Measurements from ENCODE around the gene FCRL6.

FCRL6 gene

GRCh38 chr1:159832309-159832708 is 30.1 kb downstream of the FCRL6 start:
- H3K9ac ChIP-seq (ENCODE audit: low read length), result no peak overlapping the region
- no peaks in the 10 kb centered on the region for H3K36me3 ChIP-seq (ENCODE audit: low read length)
- no peak overlapping the region for H3K27ac ChIP-seq (ENCODE audit: low read depth, low read length)
- no peaks in the 10 kb centered on the region for H3K9me2 ChIP-seq (replicated peaks; ENCODE audit: insufficient read depth, low read length)
- TF ChIP-seq, protein P1, sequence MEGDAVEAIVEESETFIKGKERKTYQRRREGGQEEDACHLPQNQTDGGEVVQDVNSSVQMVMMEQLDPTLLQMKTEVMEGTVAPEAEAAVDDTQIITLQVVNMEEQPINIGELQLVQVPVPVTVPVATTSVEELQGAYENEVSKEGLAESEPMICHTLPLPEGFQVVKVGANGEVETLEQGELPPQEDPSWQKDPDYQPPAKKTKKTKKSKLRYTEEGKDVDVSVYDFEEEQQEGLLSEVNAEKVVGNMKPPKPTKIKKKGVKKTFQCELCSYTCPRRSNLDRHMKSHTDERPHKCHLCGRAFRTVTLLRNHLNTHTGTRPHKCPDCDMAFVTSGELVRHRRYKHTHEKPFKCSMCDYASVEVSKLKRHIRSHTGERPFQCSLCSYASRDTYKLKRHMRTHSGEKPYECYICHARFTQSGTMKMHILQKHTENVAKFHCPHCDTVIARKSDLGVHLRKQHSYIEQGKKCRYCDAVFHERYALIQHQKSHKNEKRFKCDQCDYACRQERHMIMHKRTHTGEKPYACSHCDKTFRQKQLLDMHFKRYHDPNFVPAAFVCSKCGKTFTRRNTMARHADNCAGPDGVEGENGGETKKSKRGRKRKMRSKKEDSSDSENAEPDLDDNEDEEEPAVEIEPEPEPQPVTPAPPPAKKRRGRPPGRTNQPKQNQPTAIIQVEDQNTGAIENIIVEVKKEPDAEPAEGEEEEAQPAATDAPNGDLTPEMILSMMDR (IDR thresholded peaks at IDR 0.05; ENCODE audit: insufficient read depth, low read length, poor library complexity, severe bottlenecking), result no peak
- TF ChIP-seq EZH2phosphoT487 (conservative IDR thresholded peaks at IDR 0.05; ENCODE audit: low read length), result no peak
- H3K27me3 ChIP-seq (ENCODE audit: low read length), result no peaks in the 10 kb centered on the region
- no peak overlapping the region for H2AFZ ChIP-seq (ENCODE audit: low read depth, low read length, severe bottlenecking)
- H4K20me1 ChIP-seq (ENCODE audit: low read depth, low read length), result no peaks in the 10 kb centered on the region
- no peak overlapping the region for H3K4me2 ChIP-seq (ENCODE audit: low read depth, low read length, poor library complexity, severe bottlenecking)
- H3K4me3 ChIP-seq (ENCODE audit: insufficient read depth, low read length, poor library complexity, severe bottlenecking), result no peak overlapping the region
- H3K79me2 ChIP-seq (ENCODE audit: insufficient read depth, low read length), result no peaks in the 10 kb centered on the region
- no peaks in the 10 kb centered on the region for H3K9me3 ChIP-seq (ENCODE audit: insufficient read depth, low read length)
- H3F3A ChIP-seq (ENCODE audit: insufficient read depth), result no peaks in the 10 kb centered on the region

- H3K27me3 ChIP-seq (ENCODE audit: low read length), result no peaks in the 10 kb centered on the region
- no peak overlapping the region for H3K4me2 ChIP-seq (ENCODE audit: low read depth, low read length, poor library complexity, severe bottlenecking)
- no peaks in the 10 kb centered on the region for H4K20me1 ChIP-seq (ENCODE audit: low read depth, low read length)
Measured at GRCh38 chr1:159835356-159835755, 33.2 kb downstream of the FCRL6 start.

DNA sequence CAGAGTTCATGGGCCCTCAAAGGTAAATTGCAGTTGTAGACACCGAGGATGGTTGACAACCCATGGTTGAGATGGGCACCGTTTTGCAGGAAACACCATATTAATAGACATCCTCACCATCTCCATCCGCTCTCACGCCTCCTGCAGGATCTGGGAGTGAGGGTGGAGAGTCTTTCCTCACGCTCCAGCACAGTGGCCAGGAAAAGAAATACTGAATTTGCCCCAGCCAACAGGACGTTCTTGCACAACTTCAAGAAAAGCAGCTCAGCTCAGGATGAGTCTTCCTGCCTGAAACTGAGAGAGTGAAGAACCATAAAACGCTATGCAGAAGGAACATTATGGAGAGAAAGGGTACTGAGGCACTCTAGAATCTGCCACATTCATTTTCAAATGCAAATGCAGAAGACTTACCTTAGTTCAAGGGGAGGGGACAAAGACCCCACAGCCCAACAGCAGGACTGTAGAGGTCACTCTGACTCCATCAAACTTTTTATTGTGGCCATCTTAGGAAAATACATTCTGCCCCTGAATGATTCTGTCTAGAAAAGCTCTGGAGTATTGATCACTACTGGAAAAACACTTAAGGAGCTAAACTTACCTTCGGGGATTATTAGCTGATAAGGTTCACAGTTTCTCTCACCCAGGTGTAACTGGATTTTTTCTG is 33.8 kb downstream of the FCRL6 start:
- Histone ChIP-seq H3K27ac (ENCODE audit: low read depth, low read length) (no peak overlapping the region), H3K9me2 (replicated peaks; ENCODE audit: insufficient read depth, low read length) (no peaks in the 10 kb centered on the region), H3K4me3 (ENCODE audit: insufficient read depth, low read length, poor library complexity, severe bottlenecking) (no peak overlapping the region), H3K79me2 (ENCODE audit: insufficient read depth, low read length) (no peaks in the 10 kb centered on the region), H4K20me1 (ENCODE audit: low read depth, low read length) (no peaks in the 10 kb centered on the region), H2AFZ (ENCODE audit: low read depth, low read length, severe bottlenecking) (no peak overlapping the region), H3K4me2 (ENCODE audit: low read depth, low read length, poor library complexity, severe bottlenecking) (no peak overlapping the region), H3F3A (ENCODE audit: insufficient read depth) (no peaks in the 10 kb centered on the region), H3K27me3 (ENCODE audit: low read length) (no peaks in the 10 kb centered on the region), H3K9me3 (ENCODE audit: insufficient read depth, low read length) (no peaks in the 10 kb centered on the region), H3K9ac (ENCODE audit: low read length) (no peak overlapping the region), H3K36me3 (ENCODE audit: low read length) (no peaks in the 10 kb centered on the region)
- TF ChIP-seq EZH2phosphoT487 (conservative IDR thresholded peaks at IDR 0.05; ENCODE audit: low read length), result no peak
- TF ChIP-seq, protein P1 (IDR thresholded peaks at IDR 0.05; ENCODE audit: insufficient read depth, low read length, poor library complexity, severe bottlenecking), result no peak

More at GRCh38 chr1:159835356-159835755, 33.2 kb downstream of the FCRL6 start:
- no peak overlapping the region for H3K27ac ChIP-seq (ENCODE audit: low read depth, low read length)
- no peaks in the 10 kb centered on the region for H3F3A ChIP-seq (ENCODE audit: insufficient read depth)
- H3K36me3 ChIP-seq (ENCODE audit: low read length), result no peaks in the 10 kb centered on the region
- no peaks in the 10 kb centered on the region for H3K9me3 ChIP-seq (ENCODE audit: insufficient read depth, low read length)
- H3K79me2 ChIP-seq (ENCODE audit: insufficient read depth, low read length), result no peaks in the 10 kb centered on the region
- H2AFZ ChIP-seq (ENCODE audit: low read depth, low read length, severe bottlenecking), result no peak overlapping the region
- no peak overlapping the region for H3K9ac ChIP-seq (ENCODE audit: low read length)
- TF ChIP-seq, protein P1 (IDR thresholded peaks at IDR 0.05; ENCODE audit: insufficient read depth, low read length, poor library complexity, severe bottlenecking), result no peak
- TF ChIP-seq EZH2phosphoT487 (conservative IDR thresholded peaks at IDR 0.05; ENCODE audit: low read length), result no peak
- no peak overlapping the region for H3K4me3 ChIP-seq (ENCODE audit: insufficient read depth, low read length, poor library complexity, severe bottlenecking)
- H3K9me2 ChIP-seq (replicated peaks; ENCODE audit: insufficient read depth, low read length), result no peaks in the 10 kb centered on the region
